Osteoblast (primary cell): ENCODE results near the gene CORO2B. TPM values are rescaled to one million over a fixed set of nuclear protein-coding genes. Genes with fewer than 3 reads are reported as not detected.

Source experiments
- DNase-seq: peaks from one replicate; pipeline ENCODE4 v3.0.0; 2011; ENCODE audit warnings: low spot score, mixed read lengths; ENCODE audit not compliant: insufficient read length; ENCODE audit errors: missing footprints
- H2AFZ ChIP-seq: 2 replicates; pipeline ENCODE4 v1.6.0; 2011; ENCODE audit warnings: mild to moderate bottlenecking, low read length
- H3K27ac ChIP-seq: 2 replicates; pipeline ENCODE4 v1.5.1; 2011; ENCODE audit warnings: mild to moderate bottlenecking, low read depth, low read length, moderate library complexity
- H3K27me3 ChIP-seq: 2 replicates; pipeline ENCODE4 v1.6.0; 2012; ENCODE audit warnings: mild to moderate bottlenecking, control low read depth, inconsistent platforms, low read length, moderate library complexity; ENCODE audit not compliant: insufficient read depth
- H3K36me3 ChIP-seq: 2 replicates; pipeline ENCODE4 v1.5.1; 2011; ENCODE audit warnings: mild to moderate bottlenecking, low read length, control low read depth, moderate library complexity; ENCODE audit not compliant: insufficient read depth
- H3K4me1 ChIP-seq: 2 replicates; pipeline ENCODE4 v1.5.1; 2011; ENCODE audit warnings: mild to moderate bottlenecking, low read length, control low read depth, moderate library complexity; ENCODE audit not compliant: insufficient read depth
- H3K4me2 ChIP-seq: 2 replicates; pipeline ENCODE4 v1.6.0; 2011; ENCODE audit warnings: mild to moderate bottlenecking, low read length; ENCODE audit not compliant: insufficient read depth
- H3K4me3 ChIP-seq: fragments of 200-600 bp; sonication (generic); 3 replicates; pipeline ENCODE4 v1.5.1; 2012; ENCODE audit warnings: mild to moderate bottlenecking, low read length, inconsistent platforms; ENCODE audit not compliant: insufficient read depth
- H3K79me2 ChIP-seq: 2 replicates; pipeline ENCODE4 v1.6.0; 2012; ENCODE audit warnings: mild to moderate bottlenecking, low read length, control low read depth, inconsistent platforms; ENCODE audit not compliant: insufficient read depth
- H3K9me3 ChIP-seq: 2 replicates; pipeline ENCODE4 v1.5.1; 2011; ENCODE audit warnings: low read depth, low read length, control low read depth
- H4K20me1 ChIP-seq: 2 replicates; pipeline ENCODE4 v1.6.0; 2012; ENCODE audit warnings: mild to moderate bottlenecking, low read length, control low read depth; ENCODE audit not compliant: insufficient read depth
- total RNA-seq: library from RNA; depleted of rRNA; stranded (reverse); fragments of >200 nt; gene quantifications from 2 replicates; pipeline ENCODE4 v1.2.3, GENCODE V29; 2012
- TF ChIP-seq, protein P1 (sequence below): IDR thresholded peaks from 2 replicates; pipeline ENCODE4 v1.5.1; 2011; ENCODE audit warnings: mild to moderate bottlenecking, low read depth, low read length, moderate library complexity; ENCODE audit errors: extremely low read depth

The CORO2B gene
- total RNA-seq, 1 donor: 10.5 TPM

DNA sequence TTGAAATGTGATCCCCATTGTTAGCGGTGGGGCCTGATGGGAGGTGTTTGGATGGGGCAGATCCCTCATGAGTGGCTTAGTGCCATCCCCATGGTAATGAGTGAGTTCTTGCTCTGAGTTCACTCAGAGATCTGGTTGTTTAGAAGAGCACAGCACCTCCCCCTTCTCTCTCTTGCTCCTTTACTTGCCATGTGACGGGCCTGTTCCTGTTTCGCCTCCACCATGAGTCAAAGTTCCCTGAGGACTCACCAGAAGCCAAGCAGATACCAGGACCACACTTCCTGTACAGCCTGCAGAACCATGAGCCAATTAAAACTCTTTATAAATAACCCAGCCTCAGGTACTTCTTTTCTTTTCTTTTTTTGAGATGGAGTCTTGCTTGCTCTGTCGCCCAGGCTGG lies 195.3 kb downstream of the CORO2B start:
- Histone ChIP-seq H2AFZ (no peak overlapping the region), H3K4me2 (no peak overlapping the region), H3K36me3 (peaks cover 12% of the 10 kb centered on the region), H3K4me1 (peaks cover 20% of the 10 kb centered on the region), H3K27me3 (peaks cover 12% of the 10 kb centered on the region), H4K20me1 (peaks cover 2% of the 10 kb centered on the region), H3K27ac (no peak overlapping the region), H3K4me3 (no peak overlapping the region), H3K79me2 (no peaks in the 10 kb centered on the region), H3K9me3 (no peaks in the 10 kb centered on the region)
- TF ChIP-seq, protein P1, sequence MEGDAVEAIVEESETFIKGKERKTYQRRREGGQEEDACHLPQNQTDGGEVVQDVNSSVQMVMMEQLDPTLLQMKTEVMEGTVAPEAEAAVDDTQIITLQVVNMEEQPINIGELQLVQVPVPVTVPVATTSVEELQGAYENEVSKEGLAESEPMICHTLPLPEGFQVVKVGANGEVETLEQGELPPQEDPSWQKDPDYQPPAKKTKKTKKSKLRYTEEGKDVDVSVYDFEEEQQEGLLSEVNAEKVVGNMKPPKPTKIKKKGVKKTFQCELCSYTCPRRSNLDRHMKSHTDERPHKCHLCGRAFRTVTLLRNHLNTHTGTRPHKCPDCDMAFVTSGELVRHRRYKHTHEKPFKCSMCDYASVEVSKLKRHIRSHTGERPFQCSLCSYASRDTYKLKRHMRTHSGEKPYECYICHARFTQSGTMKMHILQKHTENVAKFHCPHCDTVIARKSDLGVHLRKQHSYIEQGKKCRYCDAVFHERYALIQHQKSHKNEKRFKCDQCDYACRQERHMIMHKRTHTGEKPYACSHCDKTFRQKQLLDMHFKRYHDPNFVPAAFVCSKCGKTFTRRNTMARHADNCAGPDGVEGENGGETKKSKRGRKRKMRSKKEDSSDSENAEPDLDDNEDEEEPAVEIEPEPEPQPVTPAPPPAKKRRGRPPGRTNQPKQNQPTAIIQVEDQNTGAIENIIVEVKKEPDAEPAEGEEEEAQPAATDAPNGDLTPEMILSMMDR: no peak
- no peak for DNase-seq

DNA sequence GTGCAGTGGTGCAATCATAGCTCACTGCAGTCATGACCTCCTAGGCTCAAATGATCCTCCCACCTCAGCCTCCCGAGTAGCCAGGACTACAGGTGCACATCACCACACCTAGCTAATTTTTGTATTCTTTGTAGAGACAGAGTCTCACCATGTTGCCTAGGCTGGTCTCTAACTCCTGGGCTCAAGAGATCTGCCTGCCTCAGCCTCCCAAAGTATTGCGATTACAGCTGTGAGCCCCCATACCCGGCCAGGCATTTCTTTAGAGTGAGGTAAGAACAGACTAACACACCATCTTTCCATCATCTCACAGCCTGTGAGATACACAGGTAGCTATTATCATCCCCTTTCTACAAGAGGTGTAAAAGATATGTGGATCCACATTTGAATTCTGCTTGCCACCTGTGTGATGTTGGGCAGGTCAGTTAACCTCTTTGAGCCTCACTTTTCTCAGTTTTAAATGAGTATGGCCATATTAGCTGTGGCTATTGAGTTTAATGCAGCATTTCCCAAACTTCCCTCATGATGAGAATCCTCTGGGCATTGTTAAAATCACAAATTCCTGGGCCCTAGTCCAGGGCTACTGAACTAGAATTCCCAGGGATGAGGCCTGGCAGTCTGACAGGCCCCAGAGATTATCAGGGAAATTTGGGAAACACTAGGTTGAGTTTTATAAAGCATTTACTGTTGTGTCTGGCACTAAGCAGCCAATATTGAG lies 195.9 kb downstream of the CORO2B start:
- no peaks in the 10 kb centered on the region for H3K79me2 ChIP-seq
- peak overlapping the region; percentile 71 for H3K27ac ChIP-seq
- no peak overlapping the region for H3K4me2 ChIP-seq
- no peak overlapping the region for H3K4me3 ChIP-seq
- no peak overlapping the region for H2AFZ ChIP-seq
- peaks cover 2% of the 10 kb centered on the region for H4K20me1 ChIP-seq
- H3K4me1 ChIP-seq: peaks cover 20% of the 10 kb centered on the region
- H3K27me3 ChIP-seq: peaks cover 12% of the 10 kb centered on the region
- TF ChIP-seq, protein P1: no peak
- no peaks in the 10 kb centered on the region for H3K9me3 ChIP-seq
- H3K36me3 ChIP-seq: peaks cover 16% of the 10 kb centered on the region
- DNase-seq: no peak

DNA sequence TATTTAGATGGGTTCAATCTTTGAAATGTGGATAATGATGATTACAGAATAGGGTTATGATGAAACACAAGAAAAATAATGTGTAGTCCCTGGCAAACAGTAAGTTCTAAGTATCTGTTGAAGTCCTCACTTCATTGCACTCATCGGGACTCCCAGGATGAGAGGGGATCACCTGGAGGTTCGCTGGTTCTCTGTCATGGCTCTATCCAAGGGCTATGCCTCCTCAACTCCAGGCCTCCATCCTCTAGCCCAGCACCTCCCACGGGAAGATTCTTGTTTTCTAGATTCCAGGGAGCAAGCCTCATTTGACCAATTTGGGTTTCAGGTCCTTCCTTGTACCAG lies 196.4 kb downstream of the CORO2B start:
- peaks cover 11% of the 10 kb centered on the region for H3K27me3 ChIP-seq
- peak overlapping the region; percentile 71 for H3K27ac ChIP-seq
- H4K20me1 ChIP-seq: peaks cover 2% of the 10 kb centered on the region
- TF ChIP-seq, protein P1: no peak
- no peak for DNase-seq
- no peak overlapping the region for H3K4me2 ChIP-seq
- H3K4me1 ChIP-seq: peaks cover 20% of the 10 kb centered on the region
- no peak overlapping the region for H2AFZ ChIP-seq
- H3K79me2 ChIP-seq: no peaks in the 10 kb centered on the region
- H3K36me3 ChIP-seq: peaks cover 19% of the 10 kb centered on the region
- no peaks in the 10 kb centered on the region for H3K9me3 ChIP-seq
- H3K4me3 ChIP-seq: no peak overlapping the region

DNA sequence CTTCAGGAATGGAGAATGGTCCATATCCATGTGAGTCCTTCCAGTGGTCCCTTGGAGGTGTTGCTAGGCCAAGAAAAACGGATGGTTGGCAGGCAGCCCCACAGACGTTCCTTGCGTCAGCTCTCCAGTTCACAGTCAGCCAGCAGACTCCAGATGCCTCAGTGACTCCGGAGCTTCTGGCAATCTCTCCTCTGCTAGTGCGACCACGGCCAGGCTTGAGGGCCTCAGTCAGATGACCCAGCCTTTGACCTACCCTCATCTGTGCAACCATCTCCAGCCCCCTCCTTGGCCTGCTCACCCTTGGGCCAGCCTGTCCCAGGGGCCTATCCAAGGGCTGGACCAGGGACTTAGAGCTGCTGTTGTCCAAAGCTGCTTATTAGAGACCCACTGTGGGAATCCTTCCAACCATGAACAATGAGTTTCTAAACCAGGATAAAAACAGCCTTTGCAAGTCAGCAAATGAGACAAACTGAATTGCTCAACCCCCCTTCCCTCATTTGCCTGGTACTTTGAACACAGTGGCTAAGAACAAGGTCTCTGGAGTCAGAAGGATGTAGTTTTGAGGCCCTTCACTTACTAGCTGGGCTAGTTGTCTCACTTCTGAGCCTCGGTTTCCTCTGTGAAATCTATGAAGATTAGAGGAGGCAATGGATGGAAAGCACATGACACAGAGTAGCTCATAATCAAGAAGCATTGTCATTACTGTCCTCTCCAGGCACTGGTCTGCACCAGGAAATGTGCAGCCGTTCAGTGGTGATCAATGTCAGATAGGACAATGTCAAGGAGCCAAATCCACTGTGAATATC lies 197.1 kb downstream of the CORO2B start:
- TF ChIP-seq, protein P1: no peak
- Histone ChIP-seq H2AFZ (no peak overlapping the region), H3K27me3 (peaks cover 10% of the 10 kb centered on the region), H3K4me2 (peak overlapping the region; percentile 18), H3K27ac (peak overlapping the region; percentile 71), H3K4me3 (no peak overlapping the region), H4K20me1 (peaks cover 2% of the 10 kb centered on the region), H3K79me2 (no peaks in the 10 kb centered on the region), H3K36me3 (peaks cover 21% of the 10 kb centered on the region), H3K9me3 (no peaks in the 10 kb centered on the region), H3K4me1 (peaks cover 20% of the 10 kb centered on the region)
- peak; percentile 91 for DNase-seq
